ENCODE results near the gene SLC25A36. TPM values are rescaled to one million over a fixed set of nuclear protein-coding genes. Genes with fewer than 3 reads are reported as not detected.

SLC25A36 gene
- polyA plus RNA-seq, 3 donors = 163 to 199 (median 199) TPM

Other genes starting within 250 kb of the SLC25A36 start
- 10 to 100 TPM; 13.7 to 17.5 (median 14.1) TPM for gene SPSB4, start 109.5 kb downstream of the SLC25A36 start, polyA plus RNA-seq (ENCODE audit: insufficient read length in 3 of 3)